AG08395 (cell line): Measurements from ENCODE around the gene SERPINB6.
"Not testable (repeated sequence)": the region's sequence is repeated elsewhere in the genome, so short reads cannot be mapped to it uniquely, and the experiment has no call there.

Source experiments
- DNase-seq: peaks from one replicate; pipeline ENCODE4 v3.0.0; 2012; ENCODE audit warnings: mixed read lengths, low spot score

Gene SERPINB6

DNA sequence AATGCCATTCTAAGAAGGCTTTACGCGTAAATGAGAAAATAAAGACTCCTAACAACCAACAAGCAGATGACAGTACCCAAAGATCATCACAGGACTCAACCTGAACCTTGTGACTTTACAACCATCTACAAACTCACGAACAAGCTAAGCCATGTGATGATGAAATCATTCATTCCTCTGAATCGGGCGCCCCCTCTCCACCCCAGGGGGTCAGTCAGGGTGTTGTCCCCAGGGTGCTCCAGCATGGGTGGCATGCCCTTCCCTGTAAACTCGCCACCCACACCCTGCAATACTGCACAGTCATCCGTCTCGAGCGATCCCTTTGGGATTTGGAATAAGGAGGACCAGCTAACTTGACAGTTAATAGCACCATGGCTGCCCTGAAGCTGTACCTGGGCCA lies 12.6 kb downstream of the SERPINB6 start:
- DNase-seq: no peak

DNA sequence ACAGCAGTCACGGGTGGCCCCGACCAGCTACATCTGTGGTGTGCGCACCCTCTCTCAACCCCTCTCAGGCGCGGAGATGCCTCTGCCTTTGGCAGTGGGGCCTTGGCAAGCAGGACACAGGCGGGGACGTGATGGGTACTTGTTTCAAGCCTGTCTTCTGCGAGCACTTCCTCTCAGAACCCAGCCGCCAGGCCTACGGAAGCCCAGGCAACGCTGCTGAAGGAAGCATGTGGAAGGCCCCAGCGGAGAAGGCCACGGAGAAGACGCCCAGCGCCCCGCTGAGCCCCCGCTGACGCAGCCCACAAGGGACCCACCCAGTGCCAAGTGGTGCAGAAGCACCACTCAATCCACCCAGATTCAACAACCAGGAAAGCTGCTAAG lies 13.0 kb downstream of the SERPINB6 start:
- DNase-seq: no peak

DNA sequence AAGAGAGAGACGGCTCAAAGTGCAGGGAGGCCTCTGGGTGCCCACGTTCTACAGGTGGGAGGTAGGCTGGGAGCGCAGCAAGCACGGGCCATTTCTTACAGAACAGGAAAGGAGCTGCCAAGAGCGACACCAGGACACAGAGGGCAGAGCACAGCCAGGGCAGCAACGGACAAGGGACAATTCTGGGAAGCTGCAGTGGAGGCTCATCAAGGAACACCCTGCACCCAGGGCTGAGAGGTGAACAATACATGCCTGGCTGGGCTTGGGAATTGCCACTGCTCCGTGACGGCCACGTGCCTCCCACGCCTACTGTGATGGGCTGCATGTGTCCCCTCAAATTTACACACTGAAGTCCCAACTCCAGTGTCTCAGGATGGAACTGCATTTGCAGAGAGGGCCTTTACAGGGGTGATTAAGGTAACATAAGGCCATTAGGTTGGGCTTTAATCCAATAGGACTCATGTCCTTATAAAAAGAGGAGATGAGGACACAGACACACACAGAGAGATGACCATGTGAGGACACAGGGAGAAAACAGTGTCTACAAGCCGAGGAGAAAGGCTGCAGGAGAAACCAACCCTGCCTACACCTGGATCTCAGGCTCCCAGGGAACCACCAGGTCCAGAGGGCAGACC lies 13.6 kb downstream of the SERPINB6 start:
- no peak for DNase-seq

DNA sequence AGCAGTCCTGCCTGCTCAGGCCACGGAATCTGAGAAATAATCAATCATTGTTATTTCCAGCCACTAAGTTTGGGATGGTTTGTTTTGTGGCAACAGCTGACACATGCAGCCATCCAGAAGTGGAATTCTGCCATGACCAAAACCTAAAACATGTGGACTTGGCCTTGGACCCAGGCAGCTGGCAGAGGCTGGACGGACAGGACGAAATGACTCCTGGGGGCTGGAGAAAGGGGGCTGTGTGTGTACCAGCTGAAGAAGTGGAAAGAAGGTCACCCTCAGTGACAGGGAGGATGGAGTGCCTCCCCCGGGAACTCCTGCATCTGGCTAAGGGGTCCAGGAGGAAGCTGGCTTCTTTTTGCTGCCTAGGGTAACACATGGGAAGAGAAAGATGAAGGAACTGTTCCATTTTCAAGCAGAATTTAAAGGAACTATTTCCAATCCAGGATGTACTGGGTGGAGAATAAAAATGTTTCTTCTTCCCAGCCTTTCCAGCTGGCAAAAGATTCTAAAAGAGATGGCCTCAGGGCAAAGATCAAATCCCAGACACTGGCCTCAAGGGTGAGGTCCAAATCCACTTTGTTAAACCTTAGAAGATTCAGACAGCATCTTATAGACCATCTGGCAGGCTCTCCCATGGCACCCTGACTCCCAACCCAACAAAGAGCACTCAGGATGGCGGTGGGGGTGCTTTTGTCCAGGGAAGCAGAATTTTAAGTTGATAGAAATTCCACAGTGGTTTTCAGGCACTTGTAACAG lies 14.3 kb downstream of the SERPINB6 start:
- peak; percentile 18 for DNase-seq

DNA sequence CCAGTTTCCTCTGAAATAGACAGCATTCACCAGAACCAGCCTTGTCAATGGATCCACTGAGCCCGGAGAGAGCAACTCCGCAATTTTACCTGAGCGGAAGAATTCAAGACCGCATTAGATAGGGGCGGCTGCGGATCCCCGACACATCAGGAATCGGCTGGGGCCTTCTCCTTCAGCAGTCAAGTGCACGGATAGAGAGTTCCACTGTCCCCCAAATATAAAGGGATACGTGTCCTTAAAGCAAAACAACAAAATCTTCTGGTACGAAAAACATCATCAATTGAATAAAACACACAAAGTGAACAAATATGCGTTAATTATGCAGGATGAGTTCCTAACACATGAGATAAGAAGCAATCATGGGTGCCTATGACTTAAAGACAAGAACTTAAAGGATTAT lies 18.3 kb downstream of the SERPINB6 start:
- DNase-seq: no peak

DNA sequence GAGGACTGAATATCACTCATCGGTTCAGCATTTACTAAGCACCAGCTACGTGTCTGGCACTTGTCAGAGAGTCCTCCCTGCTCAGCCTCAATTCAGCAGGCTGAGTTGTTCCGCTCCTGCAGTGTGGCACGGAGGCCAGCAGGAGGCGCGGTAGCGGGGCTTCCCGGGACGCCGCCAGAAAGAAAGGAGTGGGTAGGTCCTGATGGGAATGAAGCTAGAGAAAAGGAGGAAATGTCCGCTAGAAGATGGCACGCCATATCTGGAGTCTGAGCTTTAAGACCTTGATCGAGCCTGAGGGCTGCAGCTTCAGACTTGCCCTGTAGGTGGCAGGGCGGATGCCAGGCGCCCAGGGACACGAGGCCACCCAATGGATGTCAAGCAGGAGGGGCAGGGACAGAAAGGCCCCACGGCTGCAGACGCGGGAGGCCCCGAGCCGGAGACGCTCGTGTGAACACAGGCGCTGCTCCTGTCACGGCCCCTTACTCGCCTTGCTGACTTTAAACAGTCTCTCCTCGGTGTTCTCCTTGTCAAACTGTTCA lies 18.7 kb downstream of the SERPINB6 start:
- peak; percentile 94 for DNase-seq

DNA sequence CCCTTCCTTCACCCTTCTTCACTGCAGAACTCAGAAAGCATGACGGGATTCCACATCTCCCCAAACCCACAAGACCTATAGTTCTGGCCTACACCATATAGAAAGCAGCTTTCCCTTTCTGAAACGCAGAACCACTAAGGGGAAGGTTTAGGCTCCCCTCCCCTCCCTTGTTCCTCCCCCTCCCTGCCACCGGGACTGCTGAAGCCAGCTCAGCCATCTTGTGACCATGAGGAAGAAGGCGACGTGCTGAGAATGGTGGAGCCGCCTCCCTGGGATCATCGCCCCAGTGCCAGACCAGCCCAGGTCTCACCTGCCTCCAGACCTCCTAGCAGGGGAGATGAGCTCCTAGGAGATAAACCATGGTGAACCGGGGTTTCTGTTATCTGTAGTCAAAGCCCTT lies 19.6 kb downstream of the SERPINB6 start:
- no peak for DNase-seq

DNA sequence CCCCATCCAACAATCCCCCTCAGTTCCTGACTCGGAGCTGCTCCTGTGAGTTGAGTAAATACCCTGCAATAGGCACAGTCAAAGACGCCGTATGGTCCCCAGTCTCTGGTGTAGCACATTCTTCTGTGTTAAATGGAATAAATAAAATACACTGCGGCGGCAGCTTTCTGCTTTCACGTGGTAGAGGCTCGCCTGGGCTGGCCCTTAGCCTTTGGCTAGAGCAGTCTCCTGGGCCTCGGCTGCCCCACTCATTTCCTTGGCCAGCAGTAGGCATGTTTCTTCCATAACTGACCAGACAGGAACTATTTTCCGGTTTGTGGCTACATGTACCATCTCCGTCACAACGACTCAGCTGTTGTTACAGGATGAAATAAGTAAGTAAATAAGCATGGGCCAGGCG lies 20.7 kb downstream of the SERPINB6 start:
- DNase-seq: no peak

DNA sequence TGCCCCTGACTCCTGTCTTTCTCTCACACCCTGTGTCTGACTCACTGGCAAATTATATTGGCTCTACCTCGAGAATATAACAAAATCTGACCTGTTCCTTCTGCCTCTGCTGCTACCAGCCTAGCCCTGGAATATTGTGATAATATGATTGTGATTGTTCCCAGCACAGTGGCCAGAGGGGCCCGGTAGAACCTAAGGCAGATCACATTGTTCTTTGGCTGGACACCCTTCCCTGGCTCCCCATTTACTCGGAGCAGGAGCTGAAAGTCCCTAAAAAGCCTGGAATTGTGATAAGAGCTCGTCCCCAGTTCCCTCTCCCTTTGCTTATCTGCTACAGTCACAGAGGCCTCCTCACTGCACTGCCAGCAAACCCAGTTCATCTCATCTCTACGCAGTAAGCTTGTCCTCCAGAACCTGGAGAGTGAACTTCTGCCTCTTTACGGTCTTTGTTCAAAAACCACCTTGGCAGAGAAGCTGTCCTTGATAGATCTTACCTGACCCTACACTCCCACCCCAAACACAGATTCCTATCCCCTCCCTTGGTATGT lies 21.8 kb downstream of the SERPINB6 start:
- DNase-seq: no peak

DNA sequence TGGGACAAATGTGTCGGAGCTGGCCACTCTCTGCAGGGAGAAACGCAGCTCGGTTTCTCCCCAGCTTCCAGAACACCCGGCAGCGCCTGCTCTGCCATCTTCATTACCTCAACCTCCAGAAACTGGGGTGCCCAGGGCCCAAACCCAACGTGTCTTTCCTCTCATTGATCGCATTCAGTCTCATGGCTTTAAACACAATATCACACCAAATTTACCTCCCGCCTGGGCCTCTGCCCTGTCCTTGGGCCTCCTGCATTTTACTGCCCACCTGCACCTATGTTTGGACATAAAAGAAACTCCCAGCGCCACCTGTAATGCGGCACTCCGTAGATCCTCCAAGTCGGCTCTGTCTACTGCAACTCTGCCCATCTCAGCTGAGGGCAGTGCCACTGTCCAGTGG lies 22.2 kb downstream of the SERPINB6 start:
- no peak for DNase-seq

DNA sequence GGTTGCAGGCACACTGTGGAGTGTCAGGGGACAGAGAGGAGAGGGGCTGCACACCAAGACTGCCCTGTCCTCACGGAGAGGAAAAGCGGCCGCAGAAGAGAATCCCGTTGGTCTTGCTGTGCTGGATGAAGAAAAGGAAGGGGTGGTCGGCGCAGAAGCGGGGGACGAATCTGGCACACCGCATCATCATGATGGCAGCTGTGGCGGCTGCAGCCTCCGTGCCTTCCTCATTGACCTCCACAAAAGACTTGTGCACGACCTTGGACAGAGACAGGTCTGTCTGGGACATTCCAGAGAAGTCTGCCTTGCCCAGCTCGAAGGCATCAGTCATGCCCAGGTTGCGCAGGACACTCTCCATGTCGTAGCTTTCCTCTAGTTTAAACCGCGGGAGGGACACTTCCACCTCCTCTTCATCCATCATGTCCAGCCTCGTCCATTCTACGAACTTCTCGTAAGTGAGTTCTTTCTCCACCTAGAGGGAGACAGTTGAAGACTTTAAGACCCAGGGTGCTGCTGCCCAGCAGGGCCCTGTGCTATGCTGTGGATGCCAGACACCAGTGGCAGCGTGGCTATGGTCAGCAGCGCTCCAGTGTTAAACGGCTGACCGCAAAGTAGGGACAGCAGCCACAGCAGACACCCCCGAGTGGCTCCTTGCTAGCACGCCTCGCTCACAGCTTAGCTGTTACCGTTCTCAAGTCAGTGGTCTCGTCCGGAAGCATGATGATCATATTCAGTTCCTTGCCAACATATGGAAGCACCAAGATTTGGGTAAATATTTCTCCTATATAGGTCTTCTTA lies 22.9 kb downstream of the SERPINB6 start:
- DNase-seq: no peak

DNA sequence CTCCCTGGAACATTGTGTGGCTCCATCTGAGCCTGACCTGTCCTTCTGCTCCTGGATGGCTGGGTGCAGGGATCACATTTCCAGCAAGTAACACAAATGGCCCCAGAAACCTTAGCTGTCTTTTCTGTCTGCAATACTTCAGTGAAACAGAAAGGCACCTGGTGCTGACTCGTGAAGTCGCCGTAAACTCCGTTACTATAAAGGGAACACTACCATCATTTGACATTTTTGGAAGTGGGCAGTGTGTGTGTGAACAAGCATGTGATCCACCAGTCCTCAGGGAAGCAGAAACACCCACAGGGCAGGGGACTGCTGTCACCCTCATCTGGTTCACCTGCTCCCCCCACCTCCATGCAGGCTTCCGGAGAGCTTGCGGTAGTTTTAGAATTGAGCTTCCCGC lies 23.9 kb downstream of the SERPINB6 start:
- no peak for DNase-seq

DNA sequence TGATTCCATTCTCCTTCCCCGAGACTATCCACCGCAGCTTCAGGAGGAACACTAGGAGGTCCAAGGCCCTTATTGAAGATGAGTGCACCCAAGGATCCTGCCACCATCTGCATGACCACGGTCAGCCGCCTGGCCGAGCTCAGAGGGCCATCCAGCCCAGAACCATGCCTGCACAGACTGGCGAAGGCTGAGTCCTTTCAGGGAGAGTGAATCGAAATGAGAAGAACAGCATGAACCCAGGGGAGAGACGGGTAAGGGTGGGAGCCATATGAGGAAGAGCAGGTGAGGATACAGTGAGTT lies 26.3 kb downstream of the SERPINB6 start:
- DNase-seq: no peak

DNA sequence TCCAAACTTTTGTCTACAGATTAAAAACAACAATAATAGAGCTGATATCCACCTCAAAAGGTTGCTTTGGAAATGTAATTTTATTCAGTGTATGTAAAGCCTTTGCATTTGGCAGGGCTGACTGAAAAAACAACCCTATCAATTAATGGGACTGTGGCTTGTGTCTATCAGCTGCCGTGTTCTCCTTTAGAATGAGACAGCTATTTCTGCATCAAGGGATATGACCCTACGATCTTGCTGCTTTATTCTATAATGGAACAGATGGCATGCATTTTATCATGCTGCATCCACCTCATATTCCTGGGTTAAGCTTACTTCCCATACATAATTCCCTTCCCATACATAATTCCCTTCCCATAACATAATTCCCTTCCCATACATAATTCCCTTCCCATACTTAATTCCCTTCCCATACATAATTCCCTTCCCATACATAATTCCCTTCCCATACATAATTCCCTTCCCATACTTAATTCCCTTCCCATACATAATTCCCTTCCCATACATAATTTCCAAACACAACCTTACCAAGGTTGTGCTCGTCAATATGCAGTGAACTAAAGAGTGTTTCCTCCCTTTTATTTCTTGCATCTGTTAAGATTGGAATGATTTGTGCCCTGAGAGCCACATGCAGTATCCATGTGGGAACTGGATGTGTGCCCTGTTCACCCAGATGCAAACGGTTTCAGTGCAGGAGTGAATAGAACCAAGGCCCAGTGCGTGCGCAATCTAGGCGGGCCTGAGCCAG lies 26.8 kb downstream of the SERPINB6 start:
- no peak for DNase-seq

DNA sequence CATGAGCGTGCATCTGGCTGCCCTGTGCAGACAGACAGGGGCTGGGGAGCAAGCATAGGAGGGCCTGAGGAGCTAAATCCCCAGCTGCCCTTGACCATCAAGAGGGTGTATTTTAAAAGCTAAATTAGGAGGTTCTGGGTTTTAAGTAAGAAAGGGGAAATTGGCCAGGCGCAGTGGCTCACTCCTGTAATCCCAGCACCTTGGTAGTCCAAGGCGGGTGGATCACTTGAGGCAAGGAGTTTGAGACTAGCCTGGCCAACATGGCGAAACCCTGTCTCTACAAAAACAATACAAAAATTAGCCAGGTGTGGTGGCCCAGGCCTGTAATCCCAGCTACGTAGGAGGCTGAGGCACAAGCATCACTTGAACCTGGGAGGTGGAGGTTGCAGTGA lies 27.8 kb downstream of the SERPINB6 start:
- no peak for DNase-seq

DNA sequence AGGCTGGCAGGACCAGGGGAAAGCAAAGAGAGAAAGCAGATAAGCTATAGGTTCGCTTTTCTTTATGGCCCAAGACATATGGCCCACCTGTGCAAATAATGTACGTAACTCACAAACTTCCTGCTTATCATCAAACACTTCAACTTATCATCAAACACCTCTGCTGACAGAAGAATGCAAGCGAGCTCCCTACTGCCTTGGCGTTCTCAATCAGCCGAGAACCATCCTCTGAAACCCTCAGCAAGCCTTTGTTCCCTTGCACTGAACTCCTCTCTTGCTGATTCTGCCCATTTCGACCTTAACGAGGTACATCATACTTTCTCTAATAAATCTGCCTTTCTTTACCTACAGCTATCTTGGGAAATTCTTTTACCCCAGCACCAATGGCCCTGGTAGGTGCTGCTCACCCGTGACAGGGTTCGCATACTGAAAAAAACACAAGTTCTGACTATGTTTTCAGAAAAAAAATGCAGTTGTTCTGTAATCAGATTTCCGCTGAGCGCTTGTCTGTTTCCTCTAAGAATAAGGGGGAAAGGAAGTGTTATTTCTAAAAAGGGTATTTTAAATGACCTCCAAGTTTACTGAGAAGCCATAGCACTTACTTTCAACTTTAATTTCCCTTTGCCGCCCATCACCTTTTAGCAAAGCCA lies 28.3 kb downstream of the SERPINB6 start:
- DNase-seq: no peak

DNA sequence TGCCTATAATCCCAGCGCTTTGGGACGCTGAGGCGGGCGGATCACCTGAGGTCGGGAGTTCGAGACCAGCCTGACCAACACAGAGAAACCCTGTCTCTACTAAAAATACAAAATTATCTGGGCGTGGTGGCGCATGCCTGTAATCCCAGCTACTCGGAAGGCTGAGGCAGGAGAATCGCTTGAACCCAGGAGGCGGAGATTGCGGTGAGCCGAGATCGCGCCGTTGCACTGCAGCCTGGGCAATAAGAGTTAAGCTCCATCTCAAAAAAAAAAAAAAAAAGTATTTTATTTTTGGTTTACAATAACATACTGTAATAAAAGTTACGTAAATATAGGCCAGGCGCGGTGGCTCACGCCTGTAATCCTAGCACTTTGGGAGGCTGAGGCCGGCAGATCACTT lies 29.3 kb downstream of the SERPINB6 start:
- not testable (repeated sequence) for DNase-seq

DNA sequence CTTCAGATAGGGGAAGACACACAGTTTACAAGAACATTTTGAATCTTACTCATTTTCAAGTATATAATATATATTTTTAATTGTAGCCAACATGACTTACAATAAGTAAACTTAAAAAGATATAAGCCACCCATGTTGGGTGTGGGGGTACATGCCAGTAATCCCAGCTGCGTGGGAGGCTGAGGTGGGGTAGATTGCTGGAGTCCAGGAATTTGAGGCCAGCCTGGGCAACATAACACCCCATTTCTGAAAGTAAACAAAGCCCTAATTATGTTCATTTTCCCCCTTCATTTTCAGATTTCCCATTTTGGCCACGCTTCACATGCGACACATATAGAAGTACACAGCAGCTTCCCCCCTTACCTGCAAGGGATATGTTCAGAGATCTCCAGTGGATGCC lies 30.5 kb downstream of the SERPINB6 start:
- DNase-seq: no peak

DNA sequence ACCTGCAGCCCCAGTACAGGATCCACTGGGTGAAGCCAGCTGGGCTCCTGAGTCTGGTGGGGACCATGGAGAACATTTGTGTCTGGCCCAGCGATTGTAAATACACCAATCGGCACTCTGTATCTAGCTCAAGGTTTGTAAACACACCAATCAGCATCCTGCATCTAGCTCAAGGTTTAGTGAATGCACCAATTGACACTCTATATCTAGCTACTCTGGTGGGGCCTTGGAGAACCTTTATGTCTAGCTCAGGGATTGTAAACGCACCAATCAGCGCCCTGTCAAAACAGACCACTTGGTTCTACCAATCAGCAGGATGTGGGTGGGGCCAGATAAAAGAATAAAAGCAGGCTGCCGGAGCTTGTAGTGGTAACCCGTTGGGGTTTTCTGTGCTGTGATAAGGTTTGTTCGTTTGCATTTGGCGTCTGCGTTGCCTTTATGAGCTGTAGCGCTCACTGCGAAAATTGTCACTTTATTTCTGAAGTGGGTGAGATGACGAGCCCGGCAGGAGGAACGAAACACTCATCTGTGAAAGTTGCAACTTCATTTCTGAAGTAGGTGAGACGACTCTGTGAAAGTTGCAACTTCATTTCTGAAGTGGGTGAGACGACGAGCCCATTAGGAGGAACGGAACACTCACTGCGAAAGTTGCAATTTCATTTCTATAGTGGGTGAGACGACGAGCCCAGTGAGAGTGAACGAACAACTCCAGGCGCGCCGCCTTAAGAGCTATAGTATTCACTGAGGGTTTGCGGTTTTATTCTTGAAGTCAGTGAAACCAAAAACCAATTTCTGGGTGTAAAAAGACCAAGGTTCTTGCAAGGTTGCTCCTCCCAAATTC lies 31.1 kb downstream of the SERPINB6 start:
- no peak for DNase-seq

DNA sequence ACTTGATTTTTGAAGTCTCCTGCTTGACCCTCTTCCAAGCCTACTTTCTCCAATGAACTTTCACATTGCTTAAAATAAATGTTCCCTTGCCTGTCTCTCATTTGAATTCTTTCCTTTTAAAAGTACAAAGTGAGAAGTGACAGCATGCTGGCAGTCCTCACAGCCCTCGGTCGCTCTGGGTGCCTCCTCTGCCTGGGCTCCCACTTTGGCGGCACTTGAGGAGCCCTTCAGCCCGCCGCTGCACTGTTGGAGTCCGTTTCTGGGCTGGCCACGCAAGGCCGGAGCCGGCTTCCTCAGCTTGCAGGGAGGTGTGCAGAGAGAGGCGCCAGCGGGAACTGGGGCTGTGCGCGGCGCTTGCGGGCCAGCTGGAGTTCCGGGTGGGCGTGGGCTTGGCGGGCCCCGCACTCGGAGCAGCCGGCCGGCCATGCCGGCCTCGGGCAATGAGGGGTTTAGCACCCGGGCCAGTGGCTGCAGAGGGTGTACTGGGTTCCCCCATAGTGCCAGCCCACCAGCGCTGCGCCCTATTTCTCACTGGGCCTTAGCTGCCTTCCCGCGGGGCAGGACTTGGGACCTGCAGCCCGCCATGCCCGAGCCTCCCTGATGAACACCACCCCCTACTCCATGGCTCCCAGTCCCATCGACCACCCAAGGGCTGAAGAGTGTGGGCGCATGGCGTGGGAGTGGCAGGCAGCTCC lies 31.9 kb downstream of the SERPINB6 start:
- no peak for DNase-seq
